NCI-H524 treated with DMSO at 0.1 percent for 48 hours (cell line): ENCODE measurements around the gene NEDD4.
"Not testable (repeated sequence)": the region's sequence is repeated elsewhere in the genome, so short reads cannot be mapped to it uniquely, and the experiment has no call there.

ENCODE experiments used
- DNase-seq: peaks from one replicate; lab custom pipeline; 2025; lab: John Stamatoyannopoulos, UW

The NEDD4 gene

DNA sequence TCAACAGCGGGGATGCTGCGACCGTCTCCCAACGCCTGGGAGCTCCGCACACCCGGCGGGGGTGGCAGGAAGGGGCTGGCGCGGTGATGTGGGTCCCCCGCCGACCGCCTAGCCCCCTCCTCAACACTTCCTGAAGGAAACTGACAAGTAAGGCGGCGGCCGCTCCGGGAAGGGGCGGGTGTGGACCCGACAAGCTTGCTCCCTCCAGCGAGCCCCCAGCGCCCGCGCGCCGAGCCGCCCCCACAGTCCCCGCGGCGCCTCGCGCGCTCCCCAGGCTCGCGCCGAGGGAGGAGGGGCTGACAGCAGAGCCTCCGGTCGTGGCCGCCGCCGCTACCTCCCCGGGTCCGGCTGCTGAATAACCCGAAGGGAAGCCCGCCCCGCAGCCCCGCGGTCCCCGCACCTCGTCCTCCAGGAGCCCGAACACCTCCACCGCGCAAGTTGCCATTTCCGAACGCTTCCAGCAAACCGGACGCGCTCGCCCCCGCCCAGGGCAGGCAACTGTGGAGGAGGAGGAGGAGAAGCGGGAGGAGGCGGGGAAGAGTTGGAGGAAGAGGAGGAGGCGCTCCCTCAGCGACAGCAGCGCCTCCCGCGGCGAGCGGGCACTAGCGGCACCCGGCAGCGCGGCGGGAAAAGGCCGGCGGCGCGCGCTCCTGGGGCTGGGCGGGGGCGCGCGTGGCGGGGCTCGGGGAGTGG lies at the start of gene NEDD4:
Gene NEDD4 (minus strand): TSS at position 502 of the 693 bp plus-strand sequence. CDS start 57 bp downstream, at position 445.
- peak; percentile 38 for DNase-seq

DNA sequence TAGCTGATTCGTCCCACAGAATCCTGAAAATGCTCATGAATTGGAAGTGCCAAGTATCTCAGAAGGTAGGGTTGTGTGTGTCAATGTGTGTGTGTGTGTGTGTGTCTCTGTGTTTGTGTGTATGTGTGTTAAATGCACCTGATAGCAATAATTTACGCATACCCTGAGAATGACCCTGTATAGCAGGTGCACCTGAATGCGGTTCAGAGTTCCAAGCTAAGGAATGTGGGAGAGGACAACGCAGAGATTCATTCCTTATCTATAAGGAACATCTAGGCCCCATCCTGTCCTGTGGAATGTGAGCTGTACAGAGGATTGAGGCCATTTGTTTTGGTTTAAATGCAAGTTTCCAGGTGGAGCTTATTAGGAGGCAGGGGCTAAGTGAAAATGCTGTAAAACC lies 49.1 kb upstream of the NEDD4 start:
- no peak for DNase-seq

DNA sequence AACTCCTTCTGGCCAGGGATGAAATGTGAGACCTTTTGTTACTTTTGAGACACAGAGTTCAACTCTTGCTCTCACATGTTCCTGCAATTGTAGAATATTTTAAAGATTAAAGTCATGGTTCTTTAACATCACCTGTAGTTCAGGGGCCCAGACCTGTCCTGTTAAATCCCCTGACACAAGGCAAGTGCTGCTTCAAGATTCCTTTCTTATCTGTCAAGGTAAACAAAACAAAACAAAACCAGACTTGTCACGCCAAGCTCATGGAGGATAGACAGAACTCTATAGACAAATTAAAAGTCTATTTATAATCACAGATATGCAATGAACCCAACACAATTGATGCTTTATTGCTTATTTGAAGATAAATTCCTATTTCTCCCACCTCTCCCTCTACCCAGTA lies 48.6 kb upstream of the NEDD4 start:
- no peak for DNase-seq

DNA sequence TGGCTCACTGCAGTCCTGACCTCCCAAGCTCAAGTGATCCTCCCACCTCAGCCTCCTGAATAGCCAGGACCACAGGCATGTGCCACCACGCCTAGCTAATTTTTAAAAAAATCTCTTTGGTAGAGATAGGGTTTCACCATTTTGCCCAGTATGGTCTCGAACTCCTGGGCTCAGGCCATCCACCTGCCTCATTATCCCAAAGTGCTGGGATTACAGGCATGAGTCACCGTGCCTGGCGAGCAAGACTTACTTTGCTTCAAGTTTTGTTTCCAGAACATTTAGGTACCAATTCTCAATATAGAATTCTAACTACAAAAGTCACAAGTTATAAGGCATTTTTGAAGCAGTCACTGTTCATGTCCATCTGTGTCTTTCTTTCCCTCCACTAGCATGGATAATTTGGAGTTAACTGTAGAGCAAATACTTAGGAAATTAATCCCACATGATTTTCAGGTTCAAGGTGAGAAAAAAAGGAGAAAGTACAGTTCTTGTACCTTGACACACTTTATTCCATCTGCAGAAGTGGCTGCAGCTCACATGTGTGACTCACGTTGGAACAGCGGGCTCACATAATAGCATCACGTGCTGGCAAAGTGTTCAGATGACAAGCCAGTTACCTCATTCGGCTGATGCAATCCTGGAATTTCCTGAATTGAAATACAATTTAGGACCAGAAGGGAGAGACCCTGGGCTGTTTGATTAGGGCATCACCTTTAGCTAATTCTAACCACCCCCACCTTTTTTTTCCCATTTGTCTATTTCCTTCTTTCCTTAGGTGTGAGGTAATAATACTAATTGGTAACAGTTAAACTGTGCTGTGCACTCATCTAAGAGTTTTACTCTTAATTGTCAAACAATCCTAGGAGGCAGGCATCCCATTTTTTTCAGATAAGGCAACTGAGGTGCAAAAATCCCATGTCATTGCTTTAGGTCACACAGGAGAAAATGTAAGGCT lies 46.9 kb upstream of the NEDD4 start:
- no peak for DNase-seq

DNA sequence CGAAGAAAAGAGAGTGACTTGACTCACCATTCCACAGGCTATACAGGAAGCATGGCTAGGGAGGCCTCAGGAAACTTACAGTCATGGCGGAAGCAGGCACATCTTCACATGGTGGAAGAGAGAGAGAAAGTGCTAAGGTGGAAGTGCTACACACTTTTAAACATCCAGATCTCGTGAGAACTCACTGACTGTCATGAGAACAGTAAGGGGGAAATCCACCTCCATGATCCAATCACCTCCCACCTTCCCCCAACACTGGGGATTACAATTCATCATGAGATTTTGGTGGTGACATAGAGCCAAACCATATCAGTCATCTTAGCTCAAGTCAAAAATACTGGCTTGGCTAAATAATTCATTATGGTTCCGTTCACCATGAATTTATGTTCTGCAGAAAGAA lies 45.3 kb upstream of the NEDD4 start:
- DNase-seq, result no peak

DNA sequence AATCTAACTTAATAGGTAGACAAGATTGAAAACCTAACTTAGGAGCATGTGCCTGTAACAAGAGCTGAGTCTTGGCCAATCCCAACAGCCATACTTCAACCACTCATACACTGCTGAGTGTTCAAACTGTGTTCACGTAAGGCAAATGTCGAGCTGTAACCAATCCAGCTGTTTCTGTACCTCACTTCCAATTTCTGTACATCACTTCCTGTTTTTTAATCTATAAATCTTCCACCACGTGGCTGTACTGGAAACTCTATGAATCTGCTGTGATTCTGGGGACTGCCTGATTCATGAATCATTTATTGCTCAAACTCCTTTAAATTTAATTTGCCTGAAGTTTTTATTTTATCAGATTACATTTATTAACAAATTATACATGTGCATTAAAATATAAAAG lies 44.6 kb upstream of the NEDD4 start:
- DNase-seq, result no peak

DNA sequence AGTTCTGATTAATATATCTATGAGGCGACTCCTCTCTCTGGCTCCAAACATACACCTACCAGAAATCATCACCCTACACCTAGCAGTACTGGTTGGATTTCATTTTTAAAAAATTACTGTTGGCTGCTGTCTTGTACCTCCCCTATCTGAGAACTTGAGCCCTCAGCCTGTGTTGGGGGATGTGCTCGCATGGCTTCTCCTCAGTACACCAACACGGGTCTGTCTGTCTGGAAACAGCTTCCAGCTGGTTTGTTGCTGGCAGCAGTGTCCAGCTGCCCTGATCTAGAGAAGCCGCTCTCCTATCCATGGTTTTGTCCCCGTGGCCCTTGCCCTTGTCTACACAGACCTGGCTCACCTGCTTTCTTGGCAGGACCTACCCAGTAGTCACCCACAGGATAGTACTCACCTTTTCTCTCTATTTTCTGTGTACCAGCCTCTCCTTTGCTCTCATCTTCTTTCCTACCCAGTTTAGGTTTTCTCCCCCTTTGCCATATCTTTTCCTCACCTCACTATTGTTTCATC lies 43.2 kb upstream of the NEDD4 start:
- no peak for DNase-seq

DNA sequence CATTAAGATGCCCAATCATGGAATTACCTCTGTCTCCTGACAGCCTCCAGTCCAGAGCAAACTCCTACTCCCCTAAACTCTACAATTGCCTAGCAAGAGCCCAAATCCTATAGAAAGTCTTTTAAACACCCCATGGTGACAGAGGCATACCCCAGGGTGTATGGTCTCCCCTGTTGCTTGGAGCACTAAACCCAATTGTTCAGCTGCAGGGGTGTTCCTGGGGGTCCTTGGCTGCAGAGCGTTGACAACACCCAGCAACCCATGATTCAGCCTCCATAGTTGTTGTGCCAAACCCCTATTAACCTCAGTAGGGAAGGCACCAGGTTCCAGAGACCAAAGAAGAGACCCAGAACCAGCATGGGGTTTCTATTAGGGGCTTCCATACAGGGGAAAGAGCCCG lies 41.8 kb upstream of the NEDD4 start:
- DNase-seq, result no peak

DNA sequence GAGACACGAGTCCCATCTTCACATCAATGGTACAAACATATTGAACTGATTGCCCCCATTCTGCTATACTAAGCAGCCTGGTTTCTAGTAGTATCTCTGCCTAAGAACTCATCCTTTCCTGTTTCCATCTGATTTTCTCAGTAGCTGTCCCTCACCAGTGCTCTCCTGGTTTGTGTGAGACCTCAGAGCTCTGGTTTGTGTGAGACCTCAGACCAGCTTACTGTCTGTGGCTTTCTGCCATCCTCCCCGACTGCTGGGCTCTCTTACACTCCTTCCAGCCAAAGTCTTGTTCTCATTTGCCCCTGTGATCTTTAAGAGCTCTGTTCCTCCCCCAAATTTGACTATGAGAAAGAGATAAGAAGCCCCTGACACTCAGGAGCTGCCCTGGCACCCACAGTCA lies 41.1 kb upstream of the NEDD4 start:
- no peak for DNase-seq

DNA sequence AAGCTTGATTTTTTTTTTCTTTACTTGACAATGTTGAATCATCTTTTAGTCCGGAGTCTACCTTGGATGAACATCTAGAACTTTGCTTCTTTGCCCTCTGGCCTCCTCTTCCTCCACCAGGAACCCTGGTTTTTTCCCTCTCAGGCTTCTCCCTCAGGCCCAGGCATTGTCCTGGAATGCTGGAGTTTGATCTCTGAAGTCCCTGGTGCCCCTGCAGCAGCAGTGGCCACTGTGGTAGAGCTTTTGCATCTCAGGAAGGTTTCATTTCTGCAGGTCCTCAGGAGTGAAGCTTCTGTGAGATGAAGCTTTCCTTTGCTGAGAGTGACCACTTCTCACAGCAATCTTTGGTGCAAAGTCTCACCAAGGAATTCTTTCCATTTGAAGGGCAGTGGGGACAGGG lies 39.0 kb upstream of the NEDD4 start:
- no peak for DNase-seq

DNA sequence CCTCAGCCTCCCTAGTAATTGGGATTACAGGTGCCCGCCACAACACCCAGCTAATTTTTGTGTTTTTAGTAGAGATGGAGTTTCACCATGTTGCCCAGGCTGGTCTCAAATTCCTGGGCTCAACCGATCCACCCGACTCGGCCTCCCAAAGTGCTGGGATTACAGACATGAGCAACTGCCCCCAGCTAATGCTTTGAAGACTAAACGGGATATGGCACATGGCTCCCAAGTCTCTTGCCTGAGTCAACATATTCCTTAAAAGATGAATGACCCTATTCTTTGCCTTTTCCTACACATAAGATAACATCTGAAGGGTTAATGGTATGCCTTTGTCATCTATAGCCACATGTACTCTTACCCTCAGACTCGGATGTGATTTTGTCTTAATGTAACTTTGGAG lies 38.4 kb upstream of the NEDD4 start:
- no peak for DNase-seq

DNA sequence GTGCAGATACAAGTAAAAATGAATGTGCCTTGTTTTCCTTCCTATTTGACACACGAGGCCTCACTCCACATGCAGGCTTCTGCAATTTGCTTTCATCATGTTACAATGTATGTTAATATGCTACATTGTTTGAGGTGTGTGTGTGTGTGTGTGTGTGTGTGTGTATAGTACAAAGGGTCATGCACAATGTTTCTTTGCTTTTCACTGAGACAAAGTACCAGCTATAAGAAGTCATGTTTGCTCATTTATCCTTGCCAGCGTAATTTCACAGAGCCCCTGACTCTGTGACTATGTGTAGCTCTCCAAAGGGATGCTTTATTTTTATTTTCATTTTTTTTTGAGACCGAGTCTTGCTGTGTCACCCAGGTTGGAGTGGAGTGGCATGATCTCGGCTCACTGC lies 38.0 kb upstream of the NEDD4 start:
- no peak for DNase-seq

DNA sequence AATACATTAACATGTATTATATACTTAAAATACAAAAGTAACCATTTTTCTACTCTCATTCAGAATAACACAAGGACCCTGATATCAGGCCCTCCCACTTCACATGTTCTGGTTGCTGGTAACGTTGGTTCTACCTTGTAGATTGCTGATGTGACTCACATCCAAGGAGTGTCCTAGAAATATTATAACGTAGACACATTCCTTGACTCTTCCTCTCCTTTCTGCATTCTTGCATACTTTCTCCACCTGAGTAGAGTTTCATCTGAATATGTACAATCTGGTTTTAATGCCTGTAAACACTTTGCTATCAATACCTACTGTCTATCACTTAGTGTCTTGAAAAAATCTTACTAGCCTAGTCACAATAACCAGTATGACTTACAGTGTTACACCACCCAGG lies 35.0 kb upstream of the NEDD4 start:
- no peak for DNase-seq

DNA sequence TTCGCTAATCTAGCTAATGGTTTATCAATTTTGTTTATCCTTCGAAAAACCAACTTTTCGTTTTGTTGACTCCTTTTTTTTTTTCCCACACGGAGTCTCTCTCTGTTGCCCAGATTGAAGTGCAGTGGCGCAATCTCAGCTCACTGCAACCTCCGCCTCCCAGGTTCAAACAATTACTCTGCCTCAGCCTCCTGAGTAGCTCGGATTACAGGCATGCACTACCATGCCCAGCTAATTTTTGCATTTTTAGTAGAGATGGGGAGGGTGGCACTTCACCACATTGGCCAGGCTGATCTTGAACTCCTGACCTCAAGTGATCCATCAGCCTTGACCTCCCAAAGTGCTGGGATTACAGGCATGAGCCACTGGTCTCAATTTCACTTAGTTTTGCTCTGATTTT lies 29.7 kb upstream of the NEDD4 start:
- DNase-seq, result not testable (repeated sequence)

DNA sequence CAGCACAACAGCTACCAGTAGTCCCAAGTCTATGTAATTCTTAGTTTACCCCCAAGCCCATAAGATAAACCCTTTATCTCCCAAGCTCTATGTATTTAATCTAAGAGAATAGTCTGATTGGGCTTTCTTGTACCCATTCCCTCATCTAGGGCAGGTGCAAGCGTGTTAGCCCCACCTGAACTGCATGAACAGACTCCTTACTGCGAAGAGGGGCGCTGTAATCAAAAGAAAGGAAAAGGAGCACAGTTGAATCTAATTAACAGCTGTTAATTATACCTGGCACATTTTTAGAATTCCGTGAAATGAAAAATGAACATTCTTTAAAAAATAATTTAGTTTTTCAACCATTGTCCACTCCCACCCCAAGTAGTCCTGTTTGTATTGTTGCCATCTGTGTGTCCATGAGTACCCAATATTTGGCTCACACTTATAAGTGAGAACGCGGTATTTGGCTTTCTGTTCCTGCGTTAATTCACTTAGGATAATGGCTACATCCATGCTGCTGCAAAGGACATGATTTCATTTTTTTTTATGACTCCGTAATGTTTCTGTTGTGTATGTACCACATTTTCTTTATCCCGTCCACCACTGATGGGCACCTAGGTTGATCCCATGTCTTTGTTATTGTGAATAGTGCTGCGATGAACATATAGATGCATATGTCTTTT lies 26.5 kb upstream of the NEDD4 start:
- no peak for DNase-seq

DNA sequence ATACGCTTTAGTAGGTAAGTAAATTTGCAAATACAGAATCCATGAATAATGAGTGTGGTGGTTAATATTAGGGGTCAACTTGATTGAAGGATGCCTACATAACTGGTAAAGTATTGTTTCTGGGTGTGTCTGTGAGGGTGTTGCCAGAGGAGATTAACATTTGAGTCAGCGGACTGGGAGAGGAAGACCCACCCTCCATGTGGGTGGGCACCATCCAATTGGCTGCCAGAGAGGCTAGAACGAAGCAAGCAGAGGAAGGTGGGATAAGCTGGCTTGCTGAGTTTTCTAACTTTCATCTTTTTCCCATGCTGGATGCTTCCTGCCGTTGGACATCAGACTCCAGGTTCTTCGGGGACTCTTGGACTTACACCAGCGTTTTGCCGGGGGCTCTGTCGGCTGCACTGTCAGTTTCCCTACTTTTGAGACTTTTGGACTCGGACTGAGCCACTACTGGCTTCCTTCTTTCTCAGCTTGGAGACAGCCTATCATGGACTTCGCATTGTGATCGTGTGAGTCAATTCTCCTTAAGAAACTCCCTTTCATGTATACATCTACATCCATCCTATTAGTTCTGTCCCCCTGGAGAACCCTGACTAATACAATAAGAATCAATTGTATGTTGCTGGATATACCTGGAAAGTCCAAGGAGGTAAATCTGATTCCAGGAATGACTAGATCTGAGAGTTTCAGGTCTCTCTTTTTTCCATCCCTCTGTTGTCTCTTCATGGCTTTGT lies 25.8 kb upstream of the NEDD4 start:
- no peak for DNase-seq

DNA sequence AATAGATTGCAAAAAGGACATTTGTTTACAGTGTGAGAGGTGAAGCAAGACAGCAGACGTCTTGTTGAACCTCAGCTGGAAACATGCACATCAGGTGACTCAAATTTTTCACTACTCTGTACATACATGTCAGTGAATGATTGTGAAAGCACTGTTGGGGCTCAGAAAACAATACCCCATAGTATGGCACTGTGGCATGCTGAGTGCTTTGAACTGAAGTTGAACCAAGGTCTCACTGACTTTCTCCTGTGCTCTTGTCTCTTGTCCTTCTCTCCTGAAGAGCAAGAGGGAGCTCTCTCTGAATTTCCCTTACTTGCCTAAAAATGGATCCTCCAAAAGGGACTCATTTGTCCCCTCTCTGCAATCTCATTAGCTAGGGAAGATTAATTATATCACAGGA lies 24.5 kb upstream of the NEDD4 start:
- no peak for DNase-seq

DNA sequence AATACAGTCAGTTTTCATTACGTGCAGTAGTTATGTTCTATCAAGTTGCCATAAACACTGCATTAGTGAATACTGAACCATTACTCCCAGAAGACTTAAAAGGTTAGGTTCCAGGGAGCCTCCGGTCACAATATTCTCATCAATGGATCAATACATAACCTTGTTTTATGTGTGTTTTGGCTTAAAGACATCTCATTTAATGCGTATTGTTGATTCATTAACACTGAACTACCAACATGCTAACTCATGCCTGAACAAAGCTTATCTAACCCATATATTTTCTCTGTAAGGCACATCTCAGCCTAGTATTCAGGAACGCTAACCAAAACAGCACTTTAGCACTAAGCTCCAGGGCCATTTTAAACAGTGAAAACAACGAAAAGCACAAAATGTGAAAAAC lies 24.1 kb upstream of the NEDD4 start:
- no peak for DNase-seq

DNA sequence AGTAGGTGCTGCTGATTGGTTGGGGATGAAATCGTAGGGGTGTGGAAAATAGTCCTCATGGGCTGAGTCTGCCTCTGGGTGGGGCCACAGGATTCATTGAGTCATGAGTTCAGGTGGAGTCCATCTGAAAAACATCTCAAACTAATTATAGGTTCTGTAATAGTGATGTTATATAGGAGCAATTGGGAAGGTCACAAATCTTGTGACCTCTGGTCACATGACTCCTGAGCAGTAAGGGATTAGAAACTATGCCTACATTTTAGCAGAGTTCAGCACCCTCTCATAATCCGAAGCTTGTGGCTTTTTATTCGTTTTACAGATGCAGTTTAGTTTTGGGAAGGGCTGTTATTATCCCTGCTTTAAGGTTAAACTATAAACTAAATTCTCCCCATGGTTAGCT lies 22.9 kb upstream of the NEDD4 start:
- DNase-seq, result no peak

DNA sequence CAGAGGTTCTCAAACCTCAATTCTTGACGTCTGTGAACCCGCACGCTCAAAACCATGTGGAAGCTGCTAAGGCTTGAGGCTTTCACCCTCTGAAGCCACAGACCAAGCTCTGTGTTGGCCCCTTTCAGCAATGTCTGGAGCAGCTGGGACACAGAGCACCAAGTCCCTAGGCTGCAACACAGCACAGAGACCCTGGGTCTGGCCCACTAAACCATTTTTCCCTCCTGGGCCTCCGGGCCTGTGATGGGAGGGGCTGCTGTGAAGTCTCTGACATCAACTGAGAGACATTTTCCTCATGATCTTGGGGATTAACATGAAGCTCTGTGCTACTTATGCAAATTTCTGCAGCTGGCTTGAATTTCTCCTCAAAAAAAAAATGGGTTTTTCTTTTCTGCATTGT lies 21.3 kb upstream of the NEDD4 start:
- DNase-seq, result no peak

DNA sequence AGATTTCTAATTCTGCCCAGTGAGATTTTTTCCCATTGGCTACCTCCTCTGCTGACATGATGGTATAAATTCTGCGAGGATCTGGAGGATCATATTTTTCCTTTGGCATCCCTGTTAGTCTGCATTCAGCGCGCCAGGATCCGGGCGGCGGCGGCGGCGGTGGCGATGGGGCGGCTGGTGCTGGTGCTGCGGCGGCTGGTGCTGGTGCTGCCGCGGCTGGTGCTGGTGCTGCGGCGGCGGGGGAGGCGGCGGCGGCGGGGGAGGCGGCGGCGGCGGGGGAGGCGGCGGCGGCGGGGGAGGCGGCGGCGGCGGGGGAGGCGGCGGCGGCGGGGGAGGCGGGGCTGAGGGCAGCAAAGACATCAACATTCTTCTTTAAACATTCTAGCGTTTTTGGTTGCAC lies 13.6 kb upstream of the NEDD4 start:
- DNase-seq, result not testable (repeated sequence)

DNA sequence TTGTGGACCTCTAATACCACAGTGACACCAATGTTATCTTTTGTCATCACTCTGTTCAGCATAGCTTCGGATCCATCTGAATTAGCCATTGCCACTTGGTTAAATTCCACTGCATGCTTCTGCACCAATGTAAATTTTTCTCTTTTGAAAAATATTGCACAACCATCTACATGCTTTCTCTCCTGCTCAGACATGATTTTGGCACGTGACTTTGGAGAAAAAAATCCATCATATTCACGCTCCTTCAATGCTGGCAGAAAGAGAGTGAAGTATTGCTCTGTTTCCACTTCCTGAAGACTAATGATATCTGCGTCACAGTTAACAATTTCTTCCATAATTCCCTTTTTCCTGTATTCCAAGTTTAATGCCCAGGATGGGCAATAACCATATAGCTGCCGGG lies 13.0 kb upstream of the NEDD4 start:
- not testable (repeated sequence) for DNase-seq
